Stimulated activated CD8-positive, alpha-beta memory T cell treated with anti-CD3 and anti-CD28 coated beads, Interleukin-4, amount 100 ng/mL, for 4 hours (primary cell): ENCODE data around the gene ITGB7.
A peak's percentile ranks its signal among the peaks of the same experiment; 100 is the strongest.
"Not testable (repeated sequence)": the region's sequence is repeated elsewhere in the genome, so short reads cannot be mapped to it uniquely, and the experiment has no call there.

Experiments
- DNase-seq, 2 donors: peaks; one replicate each; pipeline ENCODE4 v3.0.0-alpha.2; 2020; ENCODE audit warnings: low read depth in 2 of 2, low spot score in 1 of 2

ITGB7 gene

GRCh38 chr12:53218551-53219291 is 11.7 kb upstream of the ITGB7 start:
- no peak for DNase-seq

- DNase-seq = no peak
Observed at GRCh38 chr12:53217931-53218307, 10.9 kb upstream of the ITGB7 start.

DNA sequence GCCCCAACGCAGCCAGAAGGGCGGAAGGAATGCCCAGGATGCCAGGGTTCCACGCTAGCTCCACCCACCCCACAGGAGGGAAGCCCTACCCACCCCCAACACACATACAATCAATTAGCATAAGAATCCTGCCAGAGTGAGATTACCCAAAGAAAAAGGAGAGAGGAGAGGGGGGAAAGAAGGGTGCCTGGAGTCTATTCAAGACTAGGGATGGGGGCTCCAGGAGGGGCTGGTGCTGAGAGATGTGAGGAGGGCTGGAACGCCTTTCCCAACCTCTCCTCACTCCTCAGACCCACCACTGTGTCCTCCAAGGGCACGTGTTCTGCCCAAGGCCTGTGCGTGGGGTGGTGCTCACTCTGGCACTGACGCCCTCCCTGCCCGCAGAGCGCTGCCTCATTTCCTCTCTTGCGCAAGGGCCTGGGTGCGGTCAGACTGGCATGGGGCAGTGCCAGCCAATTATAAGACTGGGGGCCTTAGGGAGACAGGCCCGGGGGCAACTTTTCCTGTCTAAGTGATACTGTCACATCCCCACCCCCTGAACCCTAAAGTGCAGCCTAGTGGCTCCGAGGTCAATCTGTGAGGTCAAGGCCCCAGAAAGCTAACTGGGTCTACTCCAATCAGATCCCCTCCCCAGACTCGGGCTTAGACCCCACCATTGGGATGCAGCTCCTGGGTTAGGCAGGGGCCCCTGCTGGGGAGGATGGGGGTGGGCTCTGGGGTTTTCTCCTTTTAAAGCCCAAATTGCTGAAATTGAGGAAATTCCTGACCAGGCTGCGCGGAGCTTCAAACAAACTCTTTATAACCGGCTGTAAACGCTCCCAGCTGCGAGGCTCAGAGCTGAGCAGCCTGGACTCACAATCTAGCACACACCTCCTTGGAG is 10.2 kb upstream of the ITGB7 start:
- no peak for DNase-seq

DNA sequence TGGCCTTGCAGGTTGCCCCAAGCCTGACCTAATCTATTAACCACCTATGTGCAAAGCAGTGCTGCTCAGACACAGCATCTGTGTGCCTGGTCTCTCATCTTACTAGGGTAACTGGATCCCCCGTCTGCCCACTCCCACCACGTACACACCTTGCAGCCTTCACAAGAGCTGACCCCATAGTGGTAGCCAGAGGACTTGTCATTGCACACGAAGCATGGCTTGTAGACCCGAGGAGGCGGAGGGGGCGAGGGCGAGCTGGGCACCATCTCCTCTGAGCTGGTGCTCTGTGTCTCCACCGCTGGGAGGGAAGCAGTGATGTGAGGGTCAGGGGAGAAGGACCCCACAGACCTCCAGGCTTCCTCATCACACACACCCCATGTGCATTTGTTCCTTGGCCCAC is 8.4 kb upstream of the ITGB7 start:
- DNase-seq = no peak

- no peak for DNase-seq
Observed at GRCh38 chr12:53214687-53215455, 7.8 kb upstream of the ITGB7 start.

DNA sequence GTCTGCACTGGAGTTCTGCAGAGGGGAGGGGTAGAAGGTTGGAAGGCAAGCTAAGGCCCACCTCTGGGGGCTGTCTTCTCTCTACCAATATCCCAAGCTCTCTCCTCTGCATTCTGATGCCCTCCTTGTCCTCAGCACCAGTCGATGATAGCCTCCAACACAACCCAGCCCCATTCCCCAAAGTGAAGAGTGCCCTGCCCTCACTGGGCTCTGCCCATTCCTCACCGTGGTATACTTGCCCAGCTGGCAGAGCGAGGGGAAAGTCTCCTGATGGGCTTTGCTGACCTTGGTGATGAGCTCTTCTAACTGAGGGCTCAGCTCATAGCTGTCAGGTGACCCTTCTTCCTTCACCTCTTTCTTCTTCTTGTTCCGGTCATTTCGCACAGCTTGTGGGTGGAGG is 7.2 kb upstream of the ITGB7 start:
- DNase-seq = no peak

- peak; percentile 68 for DNase-seq
Observed at GRCh38 chr12:53213348-53213747, 6.3 kb upstream of the ITGB7 start.

- no peak for DNase-seq
Observed at GRCh38 chr12:53212931-53213330, 5.9 kb upstream of the ITGB7 start.

- DNase-seq = no peak
Observed at GRCh38 chr12:53211476-53212381, 4.7 kb upstream of the ITGB7 start.

- no peak for DNase-seq
Observed at GRCh38 chr12:53210843-53211242, 3.8 kb upstream of the ITGB7 start.

- DNase-seq = no peak
Observed at GRCh38 chr12:53208877-53209463, 1.9 kb upstream of the ITGB7 start.

- no peak for DNase-seq
Observed at GRCh38 chr12:53208435-53208834, 1.4 kb upstream of the ITGB7 start.

DNA sequence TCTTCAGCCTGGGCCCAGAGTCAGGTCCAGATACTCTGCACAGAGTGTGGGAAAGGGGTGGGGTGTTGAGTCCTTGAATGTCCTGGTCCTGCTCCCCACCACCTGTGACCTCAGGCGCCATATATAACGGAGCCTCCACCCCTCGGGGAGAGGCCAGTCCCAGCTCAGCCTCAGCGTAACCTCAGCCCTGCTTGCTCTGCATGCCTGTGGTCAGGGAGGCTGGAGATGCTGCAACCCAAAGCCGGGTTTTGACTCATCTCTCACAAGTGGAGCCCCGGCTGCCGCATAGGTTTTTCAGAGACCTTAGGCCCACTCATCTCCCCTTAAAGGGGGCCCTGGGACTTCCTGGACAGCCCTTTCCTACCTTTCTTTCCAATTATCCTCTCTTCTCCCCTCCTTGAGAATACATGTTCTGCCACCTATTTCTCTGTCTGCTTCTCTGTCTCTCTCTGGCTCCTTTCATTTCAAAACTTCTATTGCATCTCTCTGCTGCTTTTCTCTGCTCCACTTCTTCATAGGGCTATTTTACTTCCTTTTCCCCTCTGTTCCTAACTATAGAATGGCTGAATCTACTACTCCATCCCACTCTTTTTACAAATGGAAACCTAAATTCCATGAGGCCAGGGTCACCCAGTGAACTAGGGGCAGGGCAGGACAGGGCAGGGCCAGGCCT is 1.2 kb downstream of the ITGB7 start:
- DNase-seq = peak in 1 of 2 donors; percentile 48

DNA sequence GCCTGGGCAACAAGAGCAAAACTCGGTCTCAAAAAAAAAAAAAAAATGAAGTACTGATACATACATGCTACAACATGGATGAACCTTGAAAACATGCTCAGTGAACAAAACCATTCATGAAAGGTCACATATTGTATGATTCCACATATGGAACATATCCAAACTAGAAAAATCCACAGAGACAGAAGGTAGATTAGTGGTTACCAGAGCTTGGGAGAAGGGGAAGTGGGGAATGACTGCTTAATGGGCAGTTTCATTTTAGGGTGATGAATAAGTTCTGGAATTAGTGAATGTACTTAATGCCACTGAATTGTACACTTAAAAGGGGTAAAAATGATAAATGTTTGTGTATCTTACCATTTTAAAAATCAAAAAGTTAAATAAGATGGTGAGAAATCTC is 2.7 kb downstream of the ITGB7 start:
- no peak for DNase-seq

DNA sequence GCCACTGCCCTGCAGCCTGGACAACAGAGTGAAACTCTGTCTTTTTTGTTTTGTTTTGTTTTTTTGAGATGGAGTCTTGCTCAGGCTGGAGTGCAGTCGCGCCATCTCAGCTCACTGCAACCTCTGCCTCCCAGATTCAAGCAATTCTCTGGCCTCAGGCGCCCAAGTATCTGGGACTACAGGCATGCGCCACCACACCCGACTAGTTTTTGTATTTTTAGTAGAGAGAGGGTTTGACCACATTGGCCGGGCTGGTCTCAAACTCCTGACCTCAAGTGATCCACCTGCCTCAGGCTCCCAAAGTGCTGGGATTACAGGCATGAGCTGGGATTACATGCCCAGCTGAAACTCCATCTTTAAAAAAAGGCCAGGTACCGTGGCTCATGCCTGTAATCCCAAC is 4.7 kb downstream of the ITGB7 start:
- not testable (repeated sequence) for DNase-seq

- no peak for DNase-seq
Observed at GRCh38 chr12:53201639-53202038, 5.4 kb downstream of the ITGB7 start.

DNA sequence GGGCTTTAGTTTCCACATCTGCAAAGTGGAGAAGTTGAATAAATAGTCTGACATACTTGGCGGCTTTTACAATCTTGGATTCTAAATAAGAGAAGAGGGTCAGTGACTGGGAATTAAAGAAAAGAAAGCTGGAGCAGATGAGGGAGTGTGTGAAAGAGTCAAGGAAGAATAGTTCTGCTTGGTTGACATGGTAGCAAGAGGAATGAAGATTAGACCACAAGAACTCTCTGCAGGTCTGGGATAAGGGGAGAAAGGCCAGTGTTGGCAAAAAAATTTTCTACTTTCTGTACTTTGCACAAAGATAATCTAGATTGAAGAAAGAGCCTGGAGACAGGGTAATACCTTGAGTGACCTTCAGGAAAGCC is 5.9 kb downstream of the ITGB7 start:
- no peak for DNase-seq

GRCh38 chr12:53200458-53201176 is 6.4 kb downstream of the ITGB7 start:
- no peak for DNase-seq

GRCh38 chr12:53200107-53200457 is 7.0 kb downstream of the ITGB7 start:
- no peak for DNase-seq
